CD14-positive monocyte (primary cell): ENCODE results near the gene PSG1. TPM values are rescaled to one million over a fixed set of nuclear protein-coding genes. Genes with fewer than 3 reads are reported as not detected.
"Not testable (repeated sequence)": the region's sequence is repeated elsewhere in the genome, so short reads cannot be mapped to it uniquely, and the experiment has no call there.

Experiments used
- DNase-seq, 3 donors: peaks; one replicate each; pipeline ENCODE4 v3.0.0-alpha.2; 2011 to 2022
- H2AFZ ChIP-seq: 2 replicates; pipeline ENCODE4 v1.6.0; 2012; ENCODE audit warnings: mild to moderate bottlenecking, low read depth, low read length, inconsistent platforms; ENCODE audit not compliant: insufficient read depth, poor library complexity, severe bottlenecking
- H3K27ac ChIP-seq, 2 donors: 1 replicate in 1 of 2; 2 replicates in 1 of 2; pipeline ENCODE4 v1.5.1; 2012 to 2013; ENCODE audit warnings: low read length in 2 of 2, control low read depth in 1 of 2, inconsistent platforms in 1 of 2, low read depth in 1 of 2, mild to moderate bottlenecking in 1 of 2
- H3K27me3 ChIP-seq, 2 donors: one replicate each; pipeline versions ENCODE4 v1.6.0 to v1.6.1; 2011 to 2013; ENCODE audit warnings: low read length in 2 of 2; ENCODE audit not compliant: control insufficient read depth in 2 of 2, insufficient read depth in 2 of 2
- H3K36me3 ChIP-seq, 2 donors: replicated peaks in 1 of 2; 1 replicate in 1 of 2; 2 replicates in 1 of 2; pipeline versions ENCODE4 v1.5.1 to v1.6.1; 2012 to 2013; ENCODE audit warnings: low read length in 2 of 2, control low read depth in 1 of 2, inconsistent platforms in 1 of 2, mild to moderate bottlenecking in 1 of 2; ENCODE audit not compliant: insufficient read depth in 2 of 2, control insufficient read depth in 1 of 2
- H3K4me1 ChIP-seq, 2 donors: 1 replicate in 1 of 2; 2 replicates in 1 of 2; pipeline versions ENCODE4 v1.5.1 to v1.6.1; 2012 to 2013; ENCODE audit warnings: low read length in 2 of 2, control low read depth in 1 of 2, inconsistent platforms in 1 of 2, mild to moderate bottlenecking in 1 of 2, moderate library complexity in 1 of 2; ENCODE audit not compliant: insufficient read depth in 2 of 2, control insufficient read depth in 1 of 2
- H3K4me2 ChIP-seq: replicated peaks from 2 replicates; pipeline ENCODE3; 2012; ENCODE audit warnings: low read length, moderate library complexity, mild to moderate bottlenecking; ENCODE audit not compliant: poor library complexity, severe bottlenecking; ENCODE audit errors: extremely low read depth
- H3K4me3 ChIP-seq, 3 experiments: fragments of 200-600 bp in 1 of 3; sonication (generic) in 1 of 3; replicated peaks in 1 of 3; 1 replicate in 2 of 3; 2 replicates in 1 of 3; pipeline ENCODE4 v1.5.1; 2011 to 2013; ENCODE audit warnings: low read length in 3 of 3, mild to moderate bottlenecking in 3 of 3, control low read depth in 2 of 3, low read depth in 2 of 3, inconsistent platforms in 1 of 3, moderate library complexity in 1 of 3
- H3K79me2 ChIP-seq: 2 replicates; pipeline ENCODE4 v1.6.0; 2012; ENCODE audit warnings: mild to moderate bottlenecking, control low read depth, inconsistent platforms, low read length, moderate library complexity; ENCODE audit not compliant: insufficient read depth
- H3K9ac ChIP-seq: 2 replicates; pipeline ENCODE4 v1.6.0; 2017; ENCODE audit warnings: low read length, mild to moderate bottlenecking; ENCODE audit not compliant: insufficient read depth, poor library complexity, severe bottlenecking
- H3K9me3 ChIP-seq, 2 donors: replicated peaks in 1 of 2; 1 replicate in 1 of 2; 2 replicates in 1 of 2; pipeline versions ENCODE4 v1.5.1 to v1.6.1; 2012 to 2013; ENCODE audit warnings: low read length in 2 of 2, control low read depth in 1 of 2; ENCODE audit not compliant: control insufficient read depth in 1 of 2, insufficient read depth in 1 of 2
- H4K20me1 ChIP-seq: 2 replicates; pipeline ENCODE4 v1.6.0; 2012; ENCODE audit warnings: mild to moderate bottlenecking, low read length, control low read depth, moderate library complexity; ENCODE audit not compliant: insufficient read depth
- H3K27ac Mint-ChIP-seq, 7 donors: one replicate each; pipeline ENCODE4 v1.8.0; 2020; ENCODE audit warnings: mild to moderate bottlenecking in 7 of 7, mixed read lengths in 7 of 7, moderate library complexity in 6 of 7, inconsistent platforms in 2 of 7
- H3K27me3 Mint-ChIP-seq, 3 donors: one replicate each; pipeline ENCODE4 v1.8.0; 2021 to 2022; ENCODE audit warnings: low read depth in 3 of 3, mild to moderate bottlenecking in 3 of 3, mixed read lengths in 3 of 3, moderate library complexity in 3 of 3, inconsistent platforms in 1 of 3
- H3K36me3 Mint-ChIP-seq, 2 donors: one replicate each; pipeline ENCODE4 v1.8.0; 2020; ENCODE audit warnings: mixed read lengths in 2 of 2, inconsistent platforms in 1 of 2, mild to moderate bottlenecking in 1 of 2
- H3K4me1 Mint-ChIP-seq: one replicate; pipeline ENCODE4 v1.8.0; 2020; ENCODE audit warnings: mild to moderate bottlenecking, mixed read lengths
- H3K4me3 Mint-ChIP-seq, 2 donors: one replicate each; pipeline ENCODE4 v1.8.0; 2020; ENCODE audit warnings: mild to moderate bottlenecking in 2 of 2, mixed read lengths in 2 of 2, moderate library complexity in 1 of 2
- H3K9me3 Mint-ChIP-seq, 7 donors: one replicate each; pipeline ENCODE4 v1.8.0; 2020 to 2022; ENCODE audit warnings: mixed read lengths in 7 of 7, mild to moderate bottlenecking in 6 of 7, moderate library complexity in 6 of 7, inconsistent platforms in 2 of 7
- WGBS: methylation state at CpG from one replicate; pipeline ENCODE4 v1.1.5; 2013; ENCODE audit warnings: missing lambda C conversion rate; ENCODE audit not compliant: insufficient coverage; 5-methylcytosine and 5-hydroxymethylcytosine counted together
- intact Hi-C, 2 donors: fragments of 100-400 bp; cut with micrococcal nuclease; formaldehyde crosslinking; loops; one replicate each; pipeline versions ENCODE4 v1.15.0 to v1.15.1; 2023
- polyA plus RNA-seq, 3 donors: library from polyadenylated mRNA; depleted of rRNA in 1 of 3; unstranded in 2 of 3; stranded (reverse) in 1 of 3; fragments of 300-500 nt in 2 of 3; fragments of >200 nt in 1 of 3; fragmentation: Illumina TruSeq in 2 of 3; gene quantifications; 1 replicate in 2 of 3; 2 replicates in 1 of 3; pipeline ENCODE4 v1.2.3, GENCODE V29; 2012 to 2021

PSG1 gene
- polyA plus RNA-seq, 3 donors: not detected

GRCh38 chr19:42917634-42918033, 38.1 kb upstream of the PSG1 start, which contains the start of gene PSG6:
Gene PSG6, minus strand, starts transcription at chr19:42917894. Its CDS starts 102 bp downstream, at chr19:42917792.
- H3K4me3 ChIP-seq, H3K4me1 Mint-ChIP-seq, H3K79me2 ChIP-seq, H4K20me1 ChIP-seq, DNase-seq, H3K27me3 Mint-ChIP-seq, H3K27me3 ChIP-seq, H3K9ac ChIP-seq, H3K9me3 ChIP-seq, H3K27ac ChIP-seq, H3K4me2 ChIP-seq, H3K36me3 Mint-ChIP-seq, H3K9me3 Mint-ChIP-seq, H3K4me1 ChIP-seq, H2AFZ ChIP-seq, intact Hi-C loops, H3K36me3 ChIP-seq: not testable (repeated sequence)
- Mint-ChIP-seq H3K4me3 (peak within 1 kb of the TSS in 1 of 2 donors; percentile 46), H3K27ac (peak within 1 kb of the TSS in 1 of 7 donors; percentile 28)
- no CpG with 5 or more reads among the region's 1 CpG for WGBS

GRCh38 chr19:42916931-42917330, 37.4 kb upstream of the PSG1 start:
- H3K27ac ChIP-seq, intact Hi-C loops, H3K4me1 Mint-ChIP-seq, H3K9me3 Mint-ChIP-seq, H3K4me3 ChIP-seq, H3K9me3 ChIP-seq, H3K79me2 ChIP-seq, H3K4me2 ChIP-seq, H3K27ac Mint-ChIP-seq, DNase-seq, H2AFZ ChIP-seq, H3K27me3 Mint-ChIP-seq, H3K36me3 ChIP-seq, H3K9ac ChIP-seq, H3K4me1 ChIP-seq, H3K36me3 Mint-ChIP-seq, H4K20me1 ChIP-seq, H3K27me3 ChIP-seq: not testable (repeated sequence)
- no CpG with 5 or more reads among the region's 1 CpG for WGBS
- peak overlapping the region in 1 of 2 donors; percentile 46 for H3K4me3 Mint-ChIP-seq

GRCh38 chr19:42913516-42913915, 34.0 kb upstream of the PSG1 start:
- WGBS: 93% methylated on average over 2 of the region's 5 CpGs
- H3K27me3 ChIP-seq, H3K9me3 Mint-ChIP-seq, H2AFZ ChIP-seq, H3K4me1 ChIP-seq, H3K36me3 Mint-ChIP-seq, H3K27me3 Mint-ChIP-seq, H3K4me3 ChIP-seq, H3K27ac ChIP-seq, H3K9me3 ChIP-seq, intact Hi-C loops, H3K9ac ChIP-seq, H3K79me2 ChIP-seq, H3K36me3 ChIP-seq, H3K4me2 ChIP-seq, H3K4me3 Mint-ChIP-seq, H3K4me1 Mint-ChIP-seq, H3K27ac Mint-ChIP-seq, H4K20me1 ChIP-seq, DNase-seq: not testable (repeated sequence)

- H2AFZ ChIP-seq, H3K9me3 ChIP-seq, H3K36me3 Mint-ChIP-seq, H3K27ac Mint-ChIP-seq, H3K27me3 ChIP-seq, DNase-seq, H3K9me3 Mint-ChIP-seq, intact Hi-C loops, H3K4me3 Mint-ChIP-seq, H3K4me1 ChIP-seq, H3K9ac ChIP-seq, H4K20me1 ChIP-seq, H3K36me3 ChIP-seq, H3K4me3 ChIP-seq, H3K27me3 Mint-ChIP-seq, H3K27ac ChIP-seq, H3K4me1 Mint-ChIP-seq, H3K4me2 ChIP-seq, H3K79me2 ChIP-seq: not testable (repeated sequence)
- no CpG with 5 or more reads among the region's 4 CpGs for WGBS
Observed at GRCh38 chr19:42912941-42913340, 33.4 kb upstream of the PSG1 start.
